Upper lobe of right lung (tissue), 1 donor: Measurements from ENCODE around the gene PRDX1. TPM values are rescaled to one million over a fixed set of nuclear protein-coding genes. Genes with fewer than 3 reads are reported as not detected.

ENCODE experiments used
- ATAC-seq: fragments of 200-7000 bp; cut with Tn5 transposase; one replicate; pipeline ENCODE4 v1.9.1; 2020; ENCODE audit warnings: mild to moderate bottlenecking, moderate library complexity
- DNase-seq: peaks from one replicate; pipeline ENCODE4 v3.0.0-alpha.2; 2020
- H3K27ac ChIP-seq: fragments of 200-600 bp; one replicate; pipeline ENCODE4 v1.8.0; 2022
- H3K27me3 ChIP-seq: fragments of 200-600 bp; one replicate; pipeline ENCODE4 v1.8.0; 2022; ENCODE audit warnings: mild to moderate bottlenecking
- H3K36me3 ChIP-seq: fragments of 200-600 bp; one replicate; pipeline ENCODE4 v1.8.0; 2022
- H3K4me1 ChIP-seq: fragments of 200-600 bp; one replicate; pipeline ENCODE4 v1.8.0; 2022
- H3K4me3 ChIP-seq: fragments of 200-600 bp; one replicate; pipeline ENCODE4 v1.8.0; 2022; ENCODE audit warnings: mild to moderate bottlenecking
- H3K9me3 ChIP-seq: fragments of 200-600 bp; one replicate; pipeline ENCODE4 v1.8.0; 2022
- CTCF ChIP-seq: fragments of 200-600 bp; IDR thresholded peaks from one replicate; pipeline ENCODE4 v1.8.0; 2022; ENCODE audit warnings: antibody characterized with exemption
- intact Hi-C: fragments of 100-400 bp; cut with DNase I; formaldehyde crosslinking; loops from one replicate; pipeline ENCODE4 v1.11.0; 2022
- long read RNA-seq: library from polyadenylated mRNA; unstranded; transcript quantifications from one replicate; pipeline ENCODE4 v2.0.0, GENCODE V29; 2021
- total RNA-seq: library from RNA; stranded (reverse); fragmentation: NEBNext Ultra II Directional; extraction: Animal tissue kit (Norgen Biotek cat#: 25700); gene quantifications from one replicate; pipeline ENCODE4 v1.2.1, GENCODE V29; 2021
- donor health status: DM: no; HTN: yes; CAD: no; lungs with severe emphysema.

The PRDX1 gene
- total RNA-seq, result 401 TPM
- long read RNA-seq, transcript PRDX1-202 (6 exons, 1,021 nt), result major isoform, 208 of 217 reads
- long read RNA-seq, partial matches to known transcripts, result 3 of 217 reads
- long read RNA-seq, other reads (novel, unspliced or antisense), result 5 of 217 reads

- Histone ChIP-seq H3K9me3 (no peaks in the 10 kb centered on the region), H3K27me3 (no peaks in the 10 kb centered on the region), H3K36me3 (peaks cover 14% of the 10 kb centered on the region), H3K27ac (peak within 1 kb of the TSS; percentile 98), H3K4me1 (peaks cover 21% of the 10 kb centered on the region), H3K4me3 (peak within 1 kb of the TSS; percentile 86)
- DNase-seq, result peak; percentile 97
- intact Hi-C loops, result no loop called here
- ATAC-seq, result peak; percentile 97
- peak; percentile 18 for TF ChIP-seq CTCF
Observed at GRCh38 chr1:45521413-45522323, at the start of gene PRDX1. Gene PRDX1 (minus strand): TSS chr1:45521884. CDS start chr1:45519043, 2,841 bp downstream.

- no peaks in the 10 kb centered on the region for H3K27me3 ChIP-seq
- intact Hi-C loops, result no loop called here
- TF ChIP-seq CTCF, result no peak
- peaks cover 52% of the 10 kb centered on the region for H3K36me3 ChIP-seq
- no peak for ATAC-seq
- no peak overlapping the region for H3K4me3 ChIP-seq
- no peaks in the 10 kb centered on the region for H3K9me3 ChIP-seq
- DNase-seq, result no peak
- H3K27ac ChIP-seq, result no peak overlapping the region
- H3K4me1 ChIP-seq, result peaks cover 8% of the 10 kb centered on the region
Observed at GRCh38 chr1:45570631-45571030, 48.9 kb upstream of the PRDX1 start.

GRCh38 chr1:45569962-45570581 lies 48.4 kb upstream of the PRDX1 start:
- ATAC-seq (peak; percentile 97), DNase-seq (no peak)
- no peaks in the 10 kb centered on the region for H3K9me3 ChIP-seq
- H3K4me3 ChIP-seq, result no peak overlapping the region
- no peak overlapping the region for H3K27ac ChIP-seq
- peak; percentile 99 for TF ChIP-seq CTCF
- H3K27me3 ChIP-seq, result no peaks in the 10 kb centered on the region
- H3K4me1 ChIP-seq, result peaks cover 8% of the 10 kb centered on the region
- H3K36me3 ChIP-seq, result peaks cover 52% of the 10 kb centered on the region
- intact Hi-C loops, result loop anchor here (5.0 kb wide), 1 partner anchor 53 kb away; no protein-coding TSS in a partner anchor

- no peak for TF ChIP-seq CTCF
- DNase-seq, result no peak
- ATAC-seq, result no peak
- no peaks in the 10 kb centered on the region for H3K9me3 ChIP-seq
- no peak overlapping the region for H3K4me3 ChIP-seq
- H3K27me3 ChIP-seq, result no peaks in the 10 kb centered on the region
- peaks cover 8% of the 10 kb centered on the region for H3K4me1 ChIP-seq
- H3K36me3 ChIP-seq, result peaks cover 52% of the 10 kb centered on the region
- intact Hi-C loops, result loop anchor here (5.0 kb wide), 1 partner anchor 52 kb away; no protein-coding TSS in a partner anchor
- no peak overlapping the region for H3K27ac ChIP-seq
Observed at GRCh38 chr1:45569571-45569961, 47.9 kb upstream of the PRDX1 start.

DNA sequence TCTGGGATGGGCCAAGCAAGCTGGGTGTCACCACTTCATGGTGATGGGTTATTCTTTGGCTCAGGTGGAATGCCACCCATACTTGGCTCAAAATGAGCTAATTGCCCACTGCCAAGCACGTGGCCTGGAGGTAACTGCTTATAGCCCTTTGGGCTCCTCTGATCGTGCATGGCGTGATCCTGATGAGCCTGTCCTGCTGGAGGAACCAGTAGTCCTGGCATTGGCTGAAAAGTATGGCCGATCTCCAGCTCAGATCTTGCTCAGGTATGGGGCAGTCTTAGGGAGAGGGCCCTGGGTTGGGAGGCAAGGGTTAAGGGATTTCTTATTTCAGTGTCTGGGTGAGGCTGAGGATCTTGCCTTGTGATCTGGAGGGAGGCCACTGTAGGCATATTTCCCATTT lies 46.7 kb upstream of the PRDX1 start:
- no peak for ATAC-seq
- Histone ChIP-seq H3K4me3 (no peak overlapping the region), H3K9me3 (no peaks in the 10 kb centered on the region), H3K36me3 (peaks cover 63% of the 10 kb centered on the region), H3K4me1 (peaks cover 8% of the 10 kb centered on the region), H3K27ac (no peak overlapping the region), H3K27me3 (no peaks in the 10 kb centered on the region)
- DNase-seq, result no peak
- no peak for TF ChIP-seq CTCF
- intact Hi-C loops, result loop anchor here (5.0 kb wide), 1 partner anchor 51 kb away; no protein-coding TSS in a partner anchor
